MM.1S (cell line): ENCODE results near the gene CSGALNACT2.

ENCODE experiments used
- CTCF ChIP-seq: fragments of 300-600 bp; sonication (generic); IDR thresholded peaks from 2 replicates; pipeline ENCODE4 v1.5.1; 2016; ENCODE audit warnings: antibody characterized with exemption, low read length, mixed read lengths
- EZH2 ChIP-seq: fragments of 300-600 bp; sonication (generic); optimal IDR thresholded peaks from 2 replicates; pipeline ENCODE3; 2017; ENCODE audit warnings: low read depth, mild to moderate bottlenecking, antibody characterized with exemption, low read length, mixed read lengths
- EZH2phosphoT487 ChIP-seq: fragments of 300-600 bp; sonication (generic); IDR thresholded peaks from 2 replicates; pipeline ENCODE4 v1.6.1; 2018; ENCODE audit warnings: antibody characterized with exemption, low read length

- TF ChIP-seq CTCF: no peak
- no peak for TF ChIP-seq EZH2phosphoT487
- TF ChIP-seq EZH2: no peak
Observed at GRCh38 chr10:43120116-43120928, 17.9 kb upstream of the CSGALNACT2 start.
